Smooth muscle cell (in vitro differentiated cells): Measurements from ENCODE around the gene SLC16A5. TPM values are rescaled to one million over a fixed set of nuclear protein-coding genes. Genes with fewer than 3 reads are reported as not detected.
A peak's percentile ranks its signal among the peaks of the same experiment; 100 is the strongest.

ENCODE experiments used
- DNase-seq: peaks from one replicate; lab custom pipeline; 2025; ENCODE audit not compliant: unreplicated experiment; lab: John Stamatoyannopoulos, UW
- H2AFZ ChIP-seq: fragments of 200-600 bp; sonication (generic); 2 replicates; pipeline ENCODE4 v1.6.0; 2016; ENCODE audit warnings: antibody characterized with exemption, low read depth, mild to moderate bottlenecking
- H3F3A ChIP-seq: fragments of 200-600 bp; sonication (generic); 2 replicates; pipeline ENCODE4 v1.6.0; 2017; ENCODE audit warnings: antibody characterized with exemption, low read depth
- H3K27ac ChIP-seq: fragments of 200-600 bp; sonication (generic); 2 replicates; pipeline ENCODE4 v1.5.1; 2016; ENCODE audit warnings: low read depth, mild to moderate bottlenecking
- H3K27me3 ChIP-seq: fragments of 200-600 bp; sonication (generic); 2 replicates; pipeline ENCODE4 v1.6.1; 2016; ENCODE audit warnings: low read depth, mild to moderate bottlenecking
- H3K36me3 ChIP-seq: fragments of 200-600 bp; sonication (generic); 2 replicates; pipeline ENCODE4 v1.5.1; 2016; ENCODE audit warnings: low read depth
- H3K4me1 ChIP-seq: fragments of 200-600 bp; sonication (generic); 2 replicates; pipeline ENCODE4 v1.5.1; 2016; ENCODE audit warnings: low read depth
- H3K4me2 ChIP-seq: fragments of 200-600 bp; sonication (generic); 2 replicates; pipeline ENCODE4 v1.6.0; 2016; ENCODE audit warnings: mild to moderate bottlenecking
- H3K4me3 ChIP-seq: fragments of 200-600 bp; sonication (generic); 2 replicates; pipeline ENCODE4 v1.5.1; 2016; ENCODE audit warnings: mild to moderate bottlenecking
- H3K79me2 ChIP-seq: fragments of 200-600 bp; sonication (generic); 2 replicates; pipeline ENCODE4 v1.6.0; 2016; ENCODE audit warnings: low read depth, mild to moderate bottlenecking
- H3K9ac ChIP-seq: fragments of 200-600 bp; sonication (generic); 2 replicates; pipeline ENCODE4 v1.6.0; 2016; ENCODE audit warnings: low read depth
- H3K9me3 ChIP-seq: fragments of 200-600 bp; sonication (generic); replicated peaks from 2 replicates; pipeline ENCODE4 v1.5.1; 2016; ENCODE audit warnings: low read depth
- H4K20me1 ChIP-seq: fragments of 200-600 bp; sonication (generic); 2 replicates; pipeline ENCODE4 v1.6.0; 2016; ENCODE audit warnings: low read depth
- WGBS: methylation state at CpG from one replicate; pipeline ENCODE4 v1.1.7; 2016; ENCODE audit warnings: low lambda C conversion rate; 5-methylcytosine and 5-hydroxymethylcytosine counted together
- polyA plus RNA-seq: library from polyadenylated mRNA; unstranded; fragments of >200 nt; fragmentation: Nextera tagmentation; extraction: Ambion mirVana; gene quantifications from 2 replicates; pipeline ENCODE4 v1.2.1, GENCODE V29; 2016
- total RNA-seq: library from RNA; depleted of rRNA; stranded (reverse); fragments of >200 nt; gene quantifications from 2 replicates; pipeline ENCODE4 v1.2.3, GENCODE V29; 2014
- TF ChIP-seq, protein P1 (sequence below): fragments of 200-600 bp; sonication (generic); IDR thresholded peaks from 2 replicates; pipeline ENCODE4 v1.5.1; 2017; ENCODE audit warnings: borderline replicate concordance, mild to moderate bottlenecking, antibody characterized with exemption; ENCODE audit not compliant: insufficient read depth, poor library complexity, severe bottlenecking

Gene SLC16A5
- total and polyA plus RNA-seq, 2 experiments from 2014 or later, result 17.1 to 22.0 TPM

DNA sequence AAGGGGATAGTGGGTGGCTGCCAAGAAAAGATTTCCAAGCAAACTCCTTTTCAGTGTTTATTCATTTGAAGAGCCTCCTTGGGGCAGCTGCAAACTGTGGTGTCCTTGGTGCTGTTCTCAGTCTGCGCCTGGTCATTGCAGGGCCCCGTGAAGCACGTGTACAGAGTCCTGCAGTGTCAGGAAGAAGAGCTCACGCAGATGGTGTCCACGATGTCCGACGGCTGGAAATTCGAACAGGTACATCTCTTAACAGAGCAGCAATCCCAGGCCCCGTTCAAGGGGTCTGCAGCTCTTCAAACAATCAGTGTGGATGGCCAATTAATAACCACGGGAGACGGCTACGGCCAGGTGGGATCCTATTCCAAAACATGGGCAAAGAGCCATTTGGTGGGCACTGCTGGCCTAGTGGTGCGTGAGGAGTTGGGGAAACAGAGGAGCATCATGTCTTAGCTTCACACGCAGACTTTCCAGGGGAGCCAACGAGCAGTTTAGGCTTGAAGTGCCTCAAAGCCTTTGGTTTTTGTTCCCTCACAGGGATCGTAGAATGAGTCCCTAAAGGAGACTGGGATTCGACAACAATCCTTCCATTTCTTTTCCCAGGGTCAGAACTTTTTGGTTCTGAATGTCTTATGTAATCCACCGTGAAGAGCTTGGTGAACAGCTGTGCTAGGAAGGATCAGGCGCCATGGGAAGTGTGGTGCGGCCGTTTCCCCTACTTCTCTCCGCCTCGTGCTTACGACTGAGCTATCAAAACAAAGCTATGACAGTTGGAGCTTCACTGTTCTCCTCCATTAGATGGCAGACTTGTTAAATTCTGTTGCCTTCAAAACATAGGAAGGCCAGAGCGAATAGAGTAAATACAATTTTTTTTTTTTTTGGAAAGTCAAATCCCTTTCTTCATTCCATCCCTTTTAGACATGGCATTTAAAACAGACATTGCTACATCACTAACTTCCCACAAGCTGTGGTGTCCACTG, 28.1 kb upstream of the SLC16A5 start:
- Histone ChIP-seq H3K4me2 (no peak overlapping the region), H3K79me2 (peaks cover 10% of the 10 kb centered on the region), H2AFZ (no peak overlapping the region), H3K4me1 (no peaks in the 10 kb centered on the region), H3K4me3 (no peak overlapping the region), H3K27ac (peak overlapping the region; percentile 62), H4K20me1 (peaks cover 12% of the 10 kb centered on the region), H3K9me3 (no peaks in the 10 kb centered on the region), H3K27me3 (no peaks in the 10 kb centered on the region), H3K9ac (no peak overlapping the region), H3K36me3 (no peaks in the 10 kb centered on the region), H3F3A (peaks cover 9% of the 10 kb centered on the region)
- DNase-seq, result no peak
- WGBS, result 82% methylated on average over 25 of the region's 25 CpGs
- TF ChIP-seq, protein P1, sequence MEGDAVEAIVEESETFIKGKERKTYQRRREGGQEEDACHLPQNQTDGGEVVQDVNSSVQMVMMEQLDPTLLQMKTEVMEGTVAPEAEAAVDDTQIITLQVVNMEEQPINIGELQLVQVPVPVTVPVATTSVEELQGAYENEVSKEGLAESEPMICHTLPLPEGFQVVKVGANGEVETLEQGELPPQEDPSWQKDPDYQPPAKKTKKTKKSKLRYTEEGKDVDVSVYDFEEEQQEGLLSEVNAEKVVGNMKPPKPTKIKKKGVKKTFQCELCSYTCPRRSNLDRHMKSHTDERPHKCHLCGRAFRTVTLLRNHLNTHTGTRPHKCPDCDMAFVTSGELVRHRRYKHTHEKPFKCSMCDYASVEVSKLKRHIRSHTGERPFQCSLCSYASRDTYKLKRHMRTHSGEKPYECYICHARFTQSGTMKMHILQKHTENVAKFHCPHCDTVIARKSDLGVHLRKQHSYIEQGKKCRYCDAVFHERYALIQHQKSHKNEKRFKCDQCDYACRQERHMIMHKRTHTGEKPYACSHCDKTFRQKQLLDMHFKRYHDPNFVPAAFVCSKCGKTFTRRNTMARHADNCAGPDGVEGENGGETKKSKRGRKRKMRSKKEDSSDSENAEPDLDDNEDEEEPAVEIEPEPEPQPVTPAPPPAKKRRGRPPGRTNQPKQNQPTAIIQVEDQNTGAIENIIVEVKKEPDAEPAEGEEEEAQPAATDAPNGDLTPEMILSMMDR, result peak; percentile 44

DNA sequence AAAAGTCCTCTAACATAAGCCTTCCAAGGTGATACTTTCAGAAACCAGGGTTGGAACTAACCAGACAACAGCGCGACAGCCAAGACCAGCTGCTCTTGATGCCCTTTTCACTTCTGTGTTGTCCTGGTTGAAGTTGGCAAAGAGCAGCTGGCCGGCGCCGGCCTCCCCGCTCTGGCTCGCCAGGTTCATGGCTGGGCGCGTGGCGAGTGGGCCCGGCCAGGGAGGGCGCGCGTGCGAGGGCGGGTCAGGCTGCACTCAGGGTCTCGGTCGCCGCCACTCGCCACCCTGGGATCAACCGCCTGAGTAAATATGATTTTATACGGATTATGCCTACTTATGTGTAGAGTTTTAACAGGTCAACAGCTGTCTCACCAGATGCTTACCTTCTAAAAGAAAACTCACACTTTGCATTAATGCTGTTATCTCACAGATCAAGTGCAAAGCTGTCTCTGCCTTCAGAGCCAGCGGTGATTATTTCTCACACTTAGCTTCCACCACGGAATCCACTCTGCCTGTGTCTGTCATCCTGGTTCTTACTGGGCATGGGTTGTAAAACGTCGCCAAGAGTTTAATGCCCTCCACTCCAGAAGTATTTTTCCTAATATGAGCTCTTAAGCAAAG, 27.2 kb upstream of the SLC16A5 start:
- 97% methylated on average over 26 of the region's 26 CpGs for WGBS
- no peak overlapping the region for H2AFZ ChIP-seq
- H3K36me3 ChIP-seq, result no peaks in the 10 kb centered on the region
- no peak for DNase-seq
- no peaks in the 10 kb centered on the region for H3K27me3 ChIP-seq
- H3K79me2 ChIP-seq, result peaks cover 6% of the 10 kb centered on the region
- peaks cover 12% of the 10 kb centered on the region for H4K20me1 ChIP-seq
- no peaks in the 10 kb centered on the region for H3K4me1 ChIP-seq
- H3K27ac ChIP-seq, result peak overlapping the region; percentile 62
- no peak overlapping the region for H3K4me2 ChIP-seq
- H3K9ac ChIP-seq, result no peak overlapping the region
- H3K4me3 ChIP-seq, result no peak overlapping the region
- no peaks in the 10 kb centered on the region for H3K9me3 ChIP-seq
- TF ChIP-seq, protein P1, result no peak
- peaks cover 9% of the 10 kb centered on the region for H3F3A ChIP-seq

DNA sequence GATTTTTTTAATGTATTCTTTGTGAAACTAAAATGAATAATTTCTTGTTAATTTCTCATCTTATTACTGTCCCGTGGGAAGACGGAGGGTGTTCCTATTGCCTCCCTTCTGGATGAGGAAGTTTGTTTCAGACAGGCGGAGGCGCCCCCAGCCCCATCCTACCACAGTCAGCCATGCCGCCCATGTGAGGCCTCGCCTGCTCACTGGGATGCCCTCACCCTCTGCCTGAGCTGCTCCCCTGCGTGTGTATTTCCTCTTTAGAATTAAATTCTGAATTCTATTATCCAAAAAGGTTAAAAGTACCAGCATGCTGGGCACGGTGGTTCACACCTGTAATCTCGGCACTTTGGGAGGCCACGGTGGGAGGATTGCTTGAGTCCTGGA, 26.7 kb upstream of the SLC16A5 start:
- Histone ChIP-seq H3K9me3 (no peaks in the 10 kb centered on the region), H3K4me3 (no peak overlapping the region), H3K27ac (no peak overlapping the region), H4K20me1 (peaks cover 12% of the 10 kb centered on the region), H3K36me3 (no peaks in the 10 kb centered on the region), H3K4me2 (no peak overlapping the region), H3K4me1 (no peaks in the 10 kb centered on the region), H3K27me3 (no peaks in the 10 kb centered on the region), H3F3A (peaks cover 9% of the 10 kb centered on the region), H3K9ac (no peak overlapping the region), H3K79me2 (peaks cover 6% of the 10 kb centered on the region), H2AFZ (no peak overlapping the region)
- 98% methylated on average over 10 of the region's 10 CpGs for WGBS
- DNase-seq, result no peak
- TF ChIP-seq, protein P1, result no peak
